ENCODE data around the gene TERB1. TPM values are rescaled to one million over a fixed set of nuclear protein-coding genes. Genes with fewer than 3 reads are reported as not detected.

The TERB1 gene
- total RNA-seq, 2 experiments from 2014 or later = 0.14 TPM; not detected in 1

DNA sequence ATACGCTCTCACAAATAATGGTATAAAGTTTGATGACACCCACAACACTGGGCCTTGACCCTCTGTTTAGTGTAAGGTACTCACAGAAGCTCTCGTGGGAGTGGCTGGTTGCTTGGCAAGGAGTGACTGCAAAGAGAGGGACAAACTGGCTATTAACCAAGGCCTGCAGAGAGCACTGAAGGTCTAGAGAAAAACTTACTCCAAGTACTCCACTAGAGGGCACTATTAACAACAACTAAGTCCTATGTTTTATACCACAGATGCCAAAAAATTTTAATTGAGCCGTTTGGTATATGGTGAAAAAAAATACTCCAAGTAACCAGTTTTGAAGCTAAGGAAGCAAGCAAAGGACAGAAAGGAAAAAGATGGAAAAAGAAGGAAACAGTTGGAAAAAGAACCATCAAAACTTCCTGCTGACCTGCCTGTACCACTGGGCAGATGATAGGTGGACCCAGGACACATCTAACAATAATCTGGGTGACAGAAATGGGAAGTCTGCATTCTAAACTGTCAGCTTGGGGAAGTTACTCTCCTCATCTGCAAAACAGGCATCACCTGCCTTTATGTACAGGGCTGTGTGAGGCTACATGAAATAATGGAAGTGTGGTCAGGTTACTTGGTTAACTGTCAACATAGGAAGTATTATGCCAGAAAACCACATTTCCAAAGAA is 73.1 kb downstream of the TERB1 start:
- ATAC-seq = peak; percentile 80
- Mint-ChIP-seq H3K27me3 (no peaks in the 10 kb centered on the region), H3K4me1 (ENCODE audit: low read depth) (peaks cover 4% of the 10 kb centered on the region), H3K4me3 (no peak overlapping the region), H3K9me3 (no peaks in the 10 kb centered on the region), H3K27ac (peak overlapping the region; percentile 65), H3K36me3 (ENCODE audit: low read depth) (peaks cover 31% of the 10 kb centered on the region)
- CTCF ChIA-PET = interaction anchor here (0.8 to 4.9 kb wide), 30 partner anchors 12 to 322 kb away, joined by 3 to 83 read pairs (median 4); partner anchors contain the start of genes CMTM4, DYNC1LI2 and NAE1
- peak; percentile 72 for TF ChIP-seq CTCF (IDR thresholded peaks at IDR 0.05)
- intact Hi-C loops (cut with micrococcal nuclease) = no loop called here
- POLR2A ChIA-PET = interaction anchor here (0.6 to 2.1 kb wide), 4 partner anchors 9 to 632 kb away, joined by 3 to 7 read pairs (median 3); no protein-coding TSS in a partner anchor
- DNase-seq = no peak

- no peaks in the 10 kb centered on the region for H3K27me3 Mint-ChIP-seq
- CTCF ChIA-PET = no interaction called here
- H3K9me3 Mint-ChIP-seq = no peaks in the 10 kb centered on the region
- DNase-seq = no peak
- no peaks in the 10 kb centered on the region for H3K4me1 Mint-ChIP-seq (ENCODE audit: low read depth)
- H3K4me3 Mint-ChIP-seq = no peak overlapping the region
- TF ChIP-seq CTCF (IDR thresholded peaks at IDR 0.05) = no peak
- POLR2A ChIA-PET = no interaction called here
- H3K36me3 Mint-ChIP-seq (ENCODE audit: low read depth) = peaks cover 22% of the 10 kb centered on the region
- ATAC-seq = no peak
- intact Hi-C loops (cut with micrococcal nuclease) = no loop called here
- peak overlapping the region; percentile 23 for H3K27ac Mint-ChIP-seq
Measured at GRCh38 chr16:66720766-66721165, 80.6 kb downstream of the TERB1 start.

DNA sequence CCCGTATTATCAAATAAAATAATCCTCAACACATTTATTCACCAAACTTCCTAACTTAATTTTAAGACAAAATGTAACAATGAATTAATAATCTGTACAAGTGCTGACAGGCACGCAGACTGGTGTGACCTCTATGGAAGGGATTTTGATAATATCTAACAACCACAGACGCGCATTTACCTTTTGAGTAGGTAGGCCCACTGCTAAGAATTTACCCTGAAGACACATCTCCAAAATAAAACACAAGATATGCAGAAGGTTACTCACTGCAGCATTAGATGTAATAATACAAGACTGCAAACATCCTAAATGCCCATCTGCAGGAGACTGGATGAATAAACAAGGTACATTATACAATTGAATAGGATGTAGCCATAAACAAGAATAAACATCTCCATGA is 82.1 kb downstream of the TERB1 start:
- ChIA-PET POLR2A (no interaction called here), CTCF (interaction anchor here (0.9 kb wide), 1 partner anchor 20 kb away, joined by 3 read pairs; no protein-coding TSS in a partner anchor)
- peaks cover 13% of the 10 kb centered on the region for H3K36me3 Mint-ChIP-seq (ENCODE audit: low read depth)
- intact Hi-C loops (cut with micrococcal nuclease) = no loop called here
- no peaks in the 10 kb centered on the region for H3K27me3 Mint-ChIP-seq
- H3K4me1 Mint-ChIP-seq (ENCODE audit: low read depth) = no peaks in the 10 kb centered on the region
- DNase-seq (no peak), ATAC-seq (no peak)
- H3K4me3 Mint-ChIP-seq = no peak overlapping the region
- no peak for TF ChIP-seq CTCF (IDR thresholded peaks at IDR 0.05)
- no peaks in the 10 kb centered on the region for H3K9me3 Mint-ChIP-seq
- H3K27ac Mint-ChIP-seq = no peak overlapping the region

DNA sequence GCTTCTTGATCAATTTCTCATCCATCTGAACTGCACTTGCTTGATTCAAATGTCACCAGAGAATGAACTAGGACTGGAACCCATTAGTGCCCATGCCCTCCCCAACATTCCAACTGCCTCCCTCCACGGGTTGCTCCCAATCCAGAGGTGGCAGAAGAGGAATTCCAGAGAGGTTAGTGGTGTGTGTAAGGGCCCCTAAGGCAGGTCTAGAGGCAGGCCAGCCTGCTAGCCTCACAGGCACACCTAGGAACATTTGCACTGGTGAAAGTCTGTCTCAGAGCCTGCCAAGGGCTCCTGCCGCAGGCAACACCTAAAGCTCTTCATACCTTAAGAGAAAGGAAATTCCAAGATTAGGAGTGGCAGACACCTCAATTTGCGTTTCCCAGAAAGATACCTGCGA is 83.6 kb downstream of the TERB1 start:
- no peak overlapping the region for H3K27ac Mint-ChIP-seq
- H3K4me3 Mint-ChIP-seq = no peak overlapping the region
- ATAC-seq (no peak), DNase-seq (no peak)
- POLR2A ChIA-PET = no interaction called here
- no peaks in the 10 kb centered on the region for H3K27me3 Mint-ChIP-seq
- H3K36me3 Mint-ChIP-seq (ENCODE audit: low read depth) = peaks cover 2% of the 10 kb centered on the region
- H3K4me1 Mint-ChIP-seq (ENCODE audit: low read depth) = no peaks in the 10 kb centered on the region
- intact Hi-C loops (cut with micrococcal nuclease) = no loop called here
- CTCF ChIA-PET = interaction anchor here (4.7 kb wide), 1 partner anchor 9 kb away, joined by 25 read pairs; no protein-coding TSS in a partner anchor
- H3K9me3 Mint-ChIP-seq = no peaks in the 10 kb centered on the region
- TF ChIP-seq CTCF (IDR thresholded peaks at IDR 0.05) = no peak

GRCh38 chr16:66717112-66717675 is 84.2 kb downstream of the TERB1 start:
- no peak for TF ChIP-seq CTCF (IDR thresholded peaks at IDR 0.05)
- CTCF ChIA-PET = interaction anchor here (0.7 to 4.7 kb wide), 2 partner anchors 10 to 25 kb away, joined by 3 to 25 read pairs; no protein-coding TSS in a partner anchor
- Mint-ChIP-seq H3K36me3 (ENCODE audit: low read depth) (peaks cover 1% of the 10 kb centered on the region), H3K4me1 (ENCODE audit: low read depth) (no peaks in the 10 kb centered on the region), H3K9me3 (no peaks in the 10 kb centered on the region), H3K4me3 (no peak overlapping the region), H3K27me3 (peaks cover 3% of the 10 kb centered on the region), H3K27ac (no peak overlapping the region)
- POLR2A ChIA-PET = no interaction called here
- intact Hi-C loops (cut with micrococcal nuclease) = no loop called here
- peak; percentile 68 for ATAC-seq
- DNase-seq = peak; percentile 38
